ENCODE measurements around the gene TP53BP1.

TP53BP1 gene

DNA sequence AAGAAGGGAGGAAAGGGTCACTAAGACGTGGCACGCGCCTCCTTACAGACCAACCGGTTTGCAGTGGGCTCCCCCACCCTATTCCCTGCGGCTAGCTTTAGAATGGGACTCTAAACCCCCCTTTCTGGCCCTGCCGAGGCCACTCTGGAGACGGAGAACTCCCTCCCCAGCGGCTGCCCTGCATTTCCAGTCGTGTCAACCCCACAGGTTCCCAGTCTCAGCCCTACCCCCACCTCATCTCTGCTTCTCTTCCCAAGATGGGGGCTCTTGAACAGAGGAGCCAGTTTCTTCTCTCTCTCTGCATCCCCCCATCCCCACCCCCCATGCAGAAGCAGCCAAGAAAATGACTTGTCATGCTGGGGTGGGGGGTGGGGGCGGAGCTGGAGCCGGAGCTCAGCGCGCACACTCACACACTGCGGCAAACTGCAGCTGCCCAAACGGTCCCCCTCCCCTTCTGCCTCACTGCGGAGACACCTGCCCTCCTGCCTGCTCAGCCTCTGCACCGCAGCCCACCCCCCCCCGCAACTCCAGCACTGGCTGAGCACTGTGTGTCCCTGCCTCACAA lies 25.3 kb upstream of the TP53BP1 start:
- in situ Hi-C loops (cut with MboI; ENCODE audit: low sequenced_read_pairs) = no loop called here

- in situ Hi-C loops (cut with MboI; ENCODE audit: low sequenced_read_pairs) = no loop called here
Measured at GRCh38 chr15:43517354-43518196, 24.6 kb upstream of the TP53BP1 start, which contains the start of gene MAP1A. Gene MAP1A (plus strand): TSS chr15:43517608. CDS start chr15:43521474, 3,866 bp downstream.

DNA sequence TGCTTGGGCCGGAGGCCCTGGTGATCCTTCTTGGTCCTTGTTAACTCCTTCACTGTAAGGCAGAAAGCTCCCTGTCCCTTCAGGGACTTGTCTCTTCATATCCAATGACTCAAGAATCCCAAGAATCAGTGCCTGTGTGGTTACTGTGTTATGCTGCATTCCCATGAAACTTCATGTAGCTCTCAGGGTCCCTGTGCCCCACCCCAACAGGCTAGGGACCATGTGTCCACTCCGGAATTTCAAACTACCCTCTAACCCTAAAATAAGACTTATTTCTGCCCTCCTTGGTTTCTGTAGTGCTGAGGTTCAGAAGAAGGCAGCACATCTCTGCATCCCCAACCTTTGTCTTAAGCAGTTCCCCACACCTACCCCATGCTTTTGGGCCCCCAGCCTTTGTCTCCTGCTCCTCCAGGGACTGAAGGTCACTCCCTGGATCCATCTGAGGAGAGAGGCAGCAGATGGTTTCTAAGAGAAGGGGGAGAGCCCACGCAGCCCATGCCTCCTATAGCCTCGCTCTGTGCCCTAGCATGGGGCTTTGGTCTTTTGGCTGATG lies 23.9 kb upstream of the TP53BP1 start:
- in situ Hi-C loops (cut with MboI; ENCODE audit: low sequenced_read_pairs) = no loop called here

DNA sequence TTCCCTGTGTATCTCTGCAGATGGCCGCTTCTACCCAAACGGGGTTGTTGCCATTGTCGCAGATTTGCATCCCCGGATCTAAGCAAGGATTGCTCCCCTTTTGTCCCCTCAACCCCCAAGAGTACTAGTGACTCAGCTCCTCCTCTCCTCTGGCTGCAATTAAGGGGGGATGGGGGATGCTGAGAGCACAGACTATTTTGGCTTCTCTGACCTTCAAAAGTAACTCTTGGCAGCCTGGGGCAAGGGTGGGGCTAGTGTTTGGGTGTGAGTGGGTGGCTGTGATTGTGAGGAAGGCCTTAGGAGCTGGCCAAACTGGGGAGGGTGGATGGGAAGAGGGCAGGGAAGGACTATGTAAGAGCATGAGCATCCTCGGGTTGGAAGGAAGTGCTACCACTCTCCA lies 23.2 kb upstream of the TP53BP1 start:
- in situ Hi-C loops (cut with MboI; ENCODE audit: low sequenced_read_pairs) = no loop called here

GRCh38 chr15:43515741-43516140 lies 22.8 kb upstream of the TP53BP1 start:
- in situ Hi-C loops (cut with MboI; ENCODE audit: low sequenced_read_pairs) = no loop called here

GRCh38 chr15:43514241-43515057 lies 21.5 kb upstream of the TP53BP1 start:
- in situ Hi-C loops (cut with MboI; ENCODE audit: low sequenced_read_pairs) = no loop called here

DNA sequence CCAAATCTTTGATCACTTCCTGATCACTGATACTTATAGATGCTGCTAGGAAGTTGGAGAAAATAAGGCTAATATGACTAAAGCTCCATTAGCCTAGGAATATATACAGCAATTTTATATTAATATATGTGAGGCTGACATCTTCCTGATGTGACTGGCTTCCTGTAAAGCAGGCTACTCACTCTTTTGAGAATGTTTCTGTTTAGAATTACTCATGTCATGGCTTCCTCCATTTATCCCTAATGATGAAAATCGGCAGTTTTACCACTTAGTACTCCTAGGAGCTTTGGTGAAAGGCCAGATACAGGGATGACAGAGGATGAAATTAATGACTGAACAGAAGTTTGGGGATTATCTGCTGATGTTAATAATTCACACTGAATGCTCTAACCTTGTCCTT lies 20.6 kb upstream of the TP53BP1 start:
- in situ Hi-C loops (cut with MboI; ENCODE audit: low sequenced_read_pairs) = no loop called here

DNA sequence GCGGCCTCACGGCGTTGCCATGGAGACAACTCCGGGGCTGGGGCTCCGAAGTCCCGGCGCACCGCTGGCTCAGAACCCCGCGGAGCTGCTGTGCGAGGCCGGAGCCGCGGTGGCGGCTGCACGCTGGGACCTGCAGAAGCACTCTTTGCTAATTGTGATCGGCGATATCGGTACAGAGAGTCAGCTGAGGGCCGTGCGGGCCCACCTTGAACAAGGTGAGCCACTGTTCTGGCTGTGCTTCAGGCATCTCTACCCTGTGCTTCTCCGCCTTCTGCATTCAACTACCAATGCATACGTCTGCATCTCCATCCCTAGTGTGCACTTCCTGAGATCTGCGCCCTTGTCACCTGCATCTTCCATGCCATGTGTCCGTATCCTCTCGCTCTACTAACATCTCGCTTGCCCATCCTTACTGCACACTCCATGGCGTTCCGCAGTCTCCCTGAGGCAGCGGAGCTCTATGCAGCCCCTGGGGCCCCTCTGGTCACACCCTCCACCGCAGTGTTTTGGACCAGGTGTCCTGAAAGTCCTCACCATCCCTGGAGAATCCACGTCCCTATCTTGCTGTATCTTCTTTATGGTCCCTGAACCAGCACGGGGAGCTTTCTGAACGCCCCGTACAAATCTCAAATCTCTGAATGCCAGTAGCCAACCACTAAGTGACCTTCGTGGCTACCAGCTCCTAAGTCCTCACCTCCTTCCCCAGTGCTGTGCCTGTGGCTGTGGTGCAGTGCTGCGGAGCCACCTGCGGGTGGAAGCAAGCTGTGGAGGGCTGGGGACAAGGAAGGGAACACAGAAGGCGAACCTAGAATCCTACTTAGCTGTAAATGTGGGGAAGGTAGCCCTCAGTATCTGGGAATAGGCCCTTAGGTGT lies 18.3 kb upstream of the TP53BP1 start:
- in situ Hi-C loops (cut with MboI; ENCODE audit: low sequenced_read_pairs) = no loop called here

GRCh38 chr15:43510200-43511011 lies 17.4 kb upstream of the TP53BP1 start:
- in situ Hi-C loops (cut with MboI; ENCODE audit: low sequenced_read_pairs) = no loop called here

DNA sequence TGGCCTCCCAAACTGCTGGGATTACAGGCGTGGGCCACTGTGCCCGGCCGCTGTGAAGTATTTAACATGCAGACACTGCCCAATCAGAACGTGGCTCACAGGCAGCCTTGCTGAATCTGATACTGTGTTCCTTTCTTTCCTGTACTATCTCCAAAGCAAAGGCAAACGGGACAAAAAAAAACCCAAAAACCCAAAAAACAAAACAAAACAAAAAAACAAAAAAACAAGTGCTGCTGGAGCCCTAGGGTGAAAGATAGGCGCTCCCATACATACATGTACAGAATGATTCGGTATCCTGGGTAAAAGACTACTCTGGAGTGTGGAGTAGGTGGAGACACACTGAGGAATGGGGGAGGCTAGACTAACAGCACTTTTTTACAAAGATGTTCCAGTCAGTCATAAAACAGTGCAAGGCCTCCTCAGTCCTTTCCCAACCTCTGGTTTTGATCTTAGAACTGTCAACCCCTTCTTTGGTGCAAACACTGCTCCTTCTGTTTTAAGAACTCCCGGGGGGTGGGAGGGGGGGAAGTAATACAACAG lies 16.8 kb upstream of the TP53BP1 start:
- in situ Hi-C loops (cut with MboI; ENCODE audit: low sequenced_read_pairs) = no loop called here

- in situ Hi-C loops (cut with MboI; ENCODE audit: low sequenced_read_pairs) = no loop called here
Measured at GRCh38 chr15:43508991-43509659, 16.2 kb upstream of the TP53BP1 start.

DNA sequence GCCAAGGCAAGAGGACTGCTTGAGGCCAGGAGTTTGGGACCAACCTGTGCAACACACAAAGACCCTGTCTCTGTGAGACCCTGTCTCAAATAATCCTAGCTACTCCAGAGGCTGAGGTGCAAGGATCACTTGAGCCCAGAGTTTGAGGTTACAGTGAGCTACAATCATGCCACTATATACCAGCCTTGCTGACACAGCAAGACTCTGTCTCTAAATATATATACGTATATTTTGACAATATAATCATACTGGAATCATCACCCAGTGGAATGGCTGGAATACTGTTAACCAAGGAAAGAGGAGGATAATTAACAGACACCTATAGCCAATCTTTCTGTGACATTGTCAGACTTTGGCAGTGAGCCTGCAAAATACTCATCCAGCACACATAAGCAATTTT lies 15.5 kb upstream of the TP53BP1 start:
- in situ Hi-C loops (cut with MboI; ENCODE audit: low sequenced_read_pairs) = no loop called here

GRCh38 chr15:43505738-43506137 lies 12.8 kb upstream of the TP53BP1 start:
- in situ Hi-C loops (cut with MboI; ENCODE audit: low sequenced_read_pairs) = no loop called here

DNA sequence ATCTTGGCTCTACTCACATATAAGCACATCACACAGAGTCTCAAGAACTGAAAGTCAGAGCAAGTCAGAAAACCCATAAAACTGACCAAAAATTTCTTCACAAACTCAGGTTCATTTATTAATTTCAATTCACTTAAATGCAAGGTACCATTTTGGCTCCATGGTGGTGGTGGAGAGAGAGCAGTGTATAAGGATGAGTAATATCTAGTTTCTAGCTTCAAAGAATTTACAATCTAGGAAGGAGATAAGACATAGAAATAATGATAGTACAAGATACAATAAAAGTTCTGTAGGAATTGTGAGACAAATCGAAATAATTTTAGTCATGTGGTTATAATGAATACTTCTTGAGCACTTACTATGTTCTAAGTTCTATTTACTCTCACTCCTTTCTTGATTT lies 6.7 kb upstream of the TP53BP1 start:
- in situ Hi-C loops (cut with MboI; ENCODE audit: low sequenced_read_pairs) = no loop called here

GRCh38 chr15:43498990-43499389 lies 6.0 kb upstream of the TP53BP1 start:
- in situ Hi-C loops (cut with MboI; ENCODE audit: low sequenced_read_pairs) = no loop called here

- in situ Hi-C loops (cut with MboI; ENCODE audit: low sequenced_read_pairs) = no loop called here
Measured at GRCh38 chr15:43493703-43494472, 932 bp upstream of the TP53BP1 start.

DNA sequence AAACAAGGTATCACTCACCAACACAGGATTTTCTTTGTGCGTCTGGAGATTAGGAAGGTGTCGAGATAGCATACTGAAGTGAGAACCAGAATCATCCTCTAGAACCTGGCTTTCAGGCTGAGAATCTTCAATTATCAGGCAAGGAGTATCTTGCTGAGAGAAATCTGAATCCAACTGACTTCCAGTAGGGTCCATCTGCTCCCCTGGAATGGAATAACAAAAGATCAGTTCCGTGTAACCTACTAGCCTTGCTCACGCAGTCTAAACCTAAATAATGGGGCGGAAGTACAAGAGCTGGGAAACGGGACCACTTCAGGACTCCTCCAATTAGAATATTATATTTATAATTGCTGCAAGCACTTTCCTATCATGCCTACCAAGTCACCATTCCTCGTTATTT lies 690 bp downstream of the TP53BP1 start:
- in situ Hi-C loops (cut with MboI; ENCODE audit: low sequenced_read_pairs) = no loop called here

GRCh38 chr15:43489191-43489590 lies 3.8 kb downstream of the TP53BP1 start:
- in situ Hi-C loops (cut with MboI; ENCODE audit: low sequenced_read_pairs) = no loop called here

Data from HL-60/S4 treated with retinoic acid at 250 ng/mL for 4 days and 3 days (cell line).